Stomach smooth muscle (tissue), 2 donors: Measurements from ENCODE around the gene FLT1.

Source experiments
- H3K27ac ChIP-seq: one replicate; pipeline ENCODE4 v1.7.0; 2013; ENCODE audit warnings: mild to moderate bottlenecking, low read length, inconsistent platforms
- H3K27me3 ChIP-seq, 2 donors: one replicate each; pipeline ENCODE4 v1.7.0; 2013; ENCODE audit warnings: low read length in 2 of 2; ENCODE audit not compliant: insufficient read depth in 2 of 2, control insufficient read depth in 1 of 2
- H3K36me3 ChIP-seq, 2 donors: one replicate each; pipeline ENCODE4 v1.7.0; 2013; ENCODE audit warnings: low read length in 2 of 2; ENCODE audit not compliant: control insufficient read depth in 2 of 2, insufficient read depth in 2 of 2
- H3K4me1 ChIP-seq: one replicate; pipeline ENCODE4 v1.7.0; 2013; ENCODE audit warnings: low read length; ENCODE audit not compliant: control insufficient read depth, insufficient read depth
- H3K4me3 ChIP-seq, 2 donors: one replicate each; pipeline ENCODE4 v1.7.0; 2013; ENCODE audit warnings: low read length in 2 of 2
- H3K9ac ChIP-seq, 2 donors: one replicate each; pipeline ENCODE4 v1.7.0; 2013; ENCODE audit warnings: low read length in 2 of 2, mild to moderate bottlenecking in 1 of 2
- H3K9me3 ChIP-seq, 2 donors: one replicate each; pipeline ENCODE4 v1.7.0; 2013; ENCODE audit warnings: low read length in 2 of 2; ENCODE audit not compliant: control insufficient read depth in 2 of 2
- donor health status: healthy.
- donor health status: Pancreatic carcinoma.

Gene FLT1

GRCh38 chr13:28488376-28489005 lies 6.4 kb downstream of the FLT1 start:
- Histone ChIP-seq H3K9me3 (no peaks in the 10 kb centered on the region), H3K27ac (no peak overlapping the region), H3K4me1 (no peaks in the 10 kb centered on the region), H3K4me3 (no peak overlapping the region), H3K36me3 (no peaks in the 10 kb centered on the region), H3K27me3 (peaks cover 18 to 34% of the 10 kb centered on the region in 2 donors), H3K9ac (no peak overlapping the region)

GRCh38 chr13:28485996-28486543 lies 8.9 kb downstream of the FLT1 start:
- no peak overlapping the region for H3K4me3 ChIP-seq
- H3K27ac ChIP-seq, result no peak overlapping the region
- no peaks in the 10 kb centered on the region for H3K4me1 ChIP-seq
- no peak overlapping the region for H3K9ac ChIP-seq
- no peaks in the 10 kb centered on the region for H3K9me3 ChIP-seq
- peaks cover 14 to 18% of the 10 kb centered on the region in 2 donors for H3K27me3 ChIP-seq
- H3K36me3 ChIP-seq, result no peaks in the 10 kb centered on the region

- Histone ChIP-seq H3K36me3 (no peaks in the 10 kb centered on the region), H3K4me1 (no peaks in the 10 kb centered on the region), H3K9me3 (no peaks in the 10 kb centered on the region), H3K27me3 (peaks cover 11 to 13% of the 10 kb centered on the region in 2 donors), H3K9ac (no peak overlapping the region), H3K27ac (no peak overlapping the region), H3K4me3 (no peak overlapping the region)
These were observed 9.4 kb downstream of the FLT1 start for GRCh38 chr13:28485551-28485950.

- Histone ChIP-seq H3K4me3 (no peak overlapping the region), H3K27me3 (peaks cover 7 to 9% of the 10 kb centered on the region in 2 donors), H3K9me3 (no peaks in the 10 kb centered on the region), H3K36me3 (no peaks in the 10 kb centered on the region), H3K4me1 (no peaks in the 10 kb centered on the region), H3K9ac (no peak overlapping the region), H3K27ac (no peak overlapping the region)
These were observed 9.8 kb downstream of the FLT1 start for GRCh38 chr13:28485097-28485496.

- Histone ChIP-seq H3K27me3 (peaks cover 2% of the 10 kb centered on the region in 2 donors), H3K9ac (no peak overlapping the region), H3K27ac (no peak overlapping the region), H3K4me1 (no peaks in the 10 kb centered on the region), H3K36me3 (no peaks in the 10 kb centered on the region), H3K4me3 (no peak overlapping the region), H3K9me3 (no peaks in the 10 kb centered on the region)
These were observed 11.5 kb downstream of the FLT1 start for GRCh38 chr13:28483313-28483931.

- peaks cover 0 to 2% of the 10 kb centered on the region in 2 donors for H3K27me3 ChIP-seq
- H3K4me3 ChIP-seq, result no peak overlapping the region
- no peak overlapping the region for H3K27ac ChIP-seq
- H3K36me3 ChIP-seq, result no peaks in the 10 kb centered on the region
- H3K9ac ChIP-seq, result no peak overlapping the region
- H3K9me3 ChIP-seq, result no peaks in the 10 kb centered on the region
- no peaks in the 10 kb centered on the region for H3K4me1 ChIP-seq
These were observed 15.9 kb downstream of the FLT1 start for GRCh38 chr13:28479005-28479404.

GRCh38 chr13:28478127-28478526 lies 16.8 kb downstream of the FLT1 start:
- Histone ChIP-seq H3K4me3 (no peak overlapping the region), H3K9me3 (no peaks in the 10 kb centered on the region), H3K27ac (no peak overlapping the region), H3K27me3 (no peaks in the 10 kb centered on the region), H3K9ac (no peak overlapping the region), H3K4me1 (no peaks in the 10 kb centered on the region), H3K36me3 (no peaks in the 10 kb centered on the region)

- no peak overlapping the region for H3K4me3 ChIP-seq
- H3K27ac ChIP-seq, result no peak overlapping the region
- H3K9me3 ChIP-seq, result no peaks in the 10 kb centered on the region
- no peaks in the 10 kb centered on the region for H3K36me3 ChIP-seq
- H3K9ac ChIP-seq, result no peak overlapping the region
- H3K4me1 ChIP-seq, result no peaks in the 10 kb centered on the region
- H3K27me3 ChIP-seq, result no peaks in the 10 kb centered on the region
These were observed 17.3 kb downstream of the FLT1 start for GRCh38 chr13:28477709-28477973.

- Histone ChIP-seq H3K4me3 (no peak overlapping the region), H3K27me3 (peaks cover 0 to 2% of the 10 kb centered on the region in 2 donors), H3K9ac (no peak overlapping the region), H3K36me3 (no peaks in the 10 kb centered on the region), H3K27ac (no peak overlapping the region), H3K4me1 (no peaks in the 10 kb centered on the region), H3K9me3 (no peaks in the 10 kb centered on the region)
These were observed 17.8 kb downstream of the FLT1 start for GRCh38 chr13:28476919-28477708.

- Histone ChIP-seq H3K27me3 (peaks cover 0 to 3% of the 10 kb centered on the region in 2 donors), H3K4me3 (no peak overlapping the region), H3K9me3 (no peaks in the 10 kb centered on the region), H3K9ac (no peak overlapping the region), H3K27ac (no peak overlapping the region), H3K4me1 (no peaks in the 10 kb centered on the region), H3K36me3 (no peaks in the 10 kb centered on the region)
These were observed 18.8 kb downstream of the FLT1 start for GRCh38 chr13:28475916-28476725.
